SH-SY5Y (cell line): Measurements from ENCODE around the gene PFKM.

Experiments used
- GATA2 ChIP-seq: IDR thresholded peaks from 2 replicates; pipeline ENCODE4 v1.6.1; 2011; ENCODE audit warnings: mild to moderate bottlenecking, low read depth, low read length
- GATA3 ChIP-seq: IDR thresholded peaks from 2 replicates; pipeline ENCODE4 v1.6.1; 2011; ENCODE audit warnings: low read depth, mild to moderate bottlenecking, low read length, moderate library complexity

DNA sequence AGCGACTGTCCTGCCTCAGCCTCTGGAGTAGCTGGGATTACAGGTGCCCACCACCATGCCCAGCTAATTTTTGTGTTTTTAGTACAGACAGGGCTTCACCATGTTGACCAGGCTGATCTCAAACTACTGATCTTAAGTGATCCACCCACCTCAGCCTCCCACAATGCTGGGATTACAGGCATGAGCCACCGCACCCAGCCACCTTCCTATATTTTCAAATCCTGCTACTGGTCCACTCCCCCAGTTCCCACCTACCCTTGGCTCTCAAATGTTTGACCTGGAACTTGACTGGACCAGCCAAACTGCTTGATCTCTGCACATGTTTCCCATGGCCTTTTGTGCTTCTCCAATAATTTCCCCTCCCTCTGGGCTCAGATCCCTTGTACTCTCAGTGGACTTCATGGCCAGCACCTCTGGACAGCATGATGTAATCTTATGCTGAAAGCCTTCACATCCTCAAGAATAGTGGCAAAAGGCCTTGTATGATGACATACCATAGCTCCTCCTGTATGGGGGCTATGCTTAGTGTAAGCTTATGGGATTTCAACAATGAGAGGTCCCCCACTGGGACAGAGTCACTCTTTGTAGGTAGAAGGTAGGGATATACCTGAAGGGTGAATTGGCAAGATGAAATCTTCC lies 61.8 kb downstream of the PFKM start:
- TF ChIP-seq GATA2 (no peak), GATA3 (no peak)
